Epithelial cell of proximal tubule (primary cell): ENCODE measurements around the gene GAPDHS. TPM values are rescaled to one million over a fixed set of nuclear protein-coding genes. Genes with fewer than 3 reads are reported as not detected.
A peak's percentile ranks its signal among the peaks of the same experiment; 100 is the strongest.

Experiments
- DNase-seq: peaks from one replicate; pipeline ENCODE4 v3.0.0-alpha.2; 2011; ENCODE audit warnings: low read depth
- H3K4me3 ChIP-seq: 2 replicates; pipeline ENCODE4 v1.5.1; 2011; ENCODE audit warnings: low read depth, mild to moderate bottlenecking, low read length
- CTCF ChIP-seq: conservative IDR thresholded peaks from 2 replicates; pipeline ENCODE4 v1.5.1; 2012; ENCODE audit warnings: low read depth, mild to moderate bottlenecking, low read length
- total RNA-seq: library from RNA; depleted of rRNA; stranded (reverse); fragments of >200 nt; gene quantifications from 2 replicates; pipeline ENCODE4 v1.2.3, GENCODE V29; 2015

Gene GAPDHS
- total RNA-seq, 1 donor from 2014 or later: not detected

DNA sequence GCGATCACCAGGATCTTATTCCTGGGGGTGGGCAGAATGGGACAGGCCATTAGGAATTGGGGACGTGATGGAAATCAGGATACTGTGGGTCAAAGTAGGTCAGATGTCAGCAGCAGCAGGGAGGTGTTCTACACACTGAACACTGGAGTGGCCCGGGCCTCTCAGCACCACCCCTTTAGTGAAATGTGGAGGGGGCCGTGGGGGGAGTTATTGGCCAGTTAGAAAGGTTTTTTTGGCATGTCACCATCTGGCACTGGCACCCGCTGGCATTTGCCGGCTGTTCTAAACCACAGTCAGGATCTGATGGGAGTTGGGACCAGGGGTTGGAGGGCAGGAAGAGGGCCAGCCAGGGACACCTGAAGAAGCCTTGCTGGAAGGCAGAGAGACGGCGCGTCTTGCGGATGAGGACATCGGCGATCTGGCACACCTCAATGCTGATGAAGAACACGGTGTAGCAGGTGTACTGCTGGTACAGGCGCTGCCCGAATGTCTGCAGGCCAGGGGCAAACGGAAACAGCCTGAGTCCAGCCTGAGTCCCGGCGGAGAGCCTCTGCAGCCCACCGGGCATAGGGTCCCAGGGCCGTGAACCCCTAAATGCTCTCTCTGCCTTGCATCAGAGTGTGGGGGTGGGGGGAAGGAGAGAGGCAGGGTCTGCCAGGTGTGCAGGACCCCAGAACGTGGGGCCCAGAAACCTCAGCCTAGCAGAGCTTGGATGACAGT, 18.0 kb downstream of the GAPDHS start:
- DNase-seq: no peak
- TF ChIP-seq CTCF: no peak
- no peak overlapping the region for H3K4me3 ChIP-seq

DNA sequence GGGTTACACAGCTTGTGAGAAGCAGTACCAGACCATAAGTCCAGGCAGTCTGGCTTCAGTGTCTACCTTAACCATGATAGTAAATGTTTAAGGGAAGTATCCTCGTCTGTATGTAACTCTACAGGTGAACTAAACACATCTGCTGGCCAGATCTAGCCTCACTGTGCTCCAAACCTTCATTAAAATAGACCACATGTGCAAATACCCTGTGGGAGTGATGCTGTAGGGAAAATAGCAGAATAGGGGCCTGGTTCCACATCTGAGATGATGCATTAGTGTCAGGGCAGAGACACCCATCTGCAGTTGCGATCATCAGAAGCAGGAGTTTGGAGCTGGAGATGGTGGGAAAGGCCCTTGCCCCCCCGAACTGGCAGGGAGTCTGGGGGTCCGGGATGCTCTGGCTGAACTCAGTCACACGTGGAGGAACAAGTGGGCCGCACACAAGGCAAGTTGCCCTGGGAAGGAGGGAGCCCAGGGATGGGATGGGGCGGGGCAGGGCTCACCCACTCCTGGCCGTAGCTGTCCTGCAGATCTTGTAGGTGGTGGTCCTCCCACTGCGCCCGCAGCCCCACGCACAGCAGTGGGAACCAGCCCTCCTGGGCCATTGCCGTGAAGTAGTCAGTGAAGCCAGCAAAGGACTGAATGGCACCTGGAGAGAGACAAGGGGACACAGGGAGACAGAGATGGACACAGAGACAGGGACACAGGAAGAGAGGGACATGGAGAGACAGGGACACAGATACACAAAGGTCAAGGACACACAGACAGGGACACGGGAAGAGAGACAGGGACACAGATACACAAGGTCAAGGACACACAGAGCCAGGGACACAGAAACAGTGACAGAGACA, 19.5 kb downstream of the GAPDHS start:
- no peak for TF ChIP-seq CTCF
- DNase-seq: no peak
- no peak overlapping the region for H3K4me3 ChIP-seq

DNA sequence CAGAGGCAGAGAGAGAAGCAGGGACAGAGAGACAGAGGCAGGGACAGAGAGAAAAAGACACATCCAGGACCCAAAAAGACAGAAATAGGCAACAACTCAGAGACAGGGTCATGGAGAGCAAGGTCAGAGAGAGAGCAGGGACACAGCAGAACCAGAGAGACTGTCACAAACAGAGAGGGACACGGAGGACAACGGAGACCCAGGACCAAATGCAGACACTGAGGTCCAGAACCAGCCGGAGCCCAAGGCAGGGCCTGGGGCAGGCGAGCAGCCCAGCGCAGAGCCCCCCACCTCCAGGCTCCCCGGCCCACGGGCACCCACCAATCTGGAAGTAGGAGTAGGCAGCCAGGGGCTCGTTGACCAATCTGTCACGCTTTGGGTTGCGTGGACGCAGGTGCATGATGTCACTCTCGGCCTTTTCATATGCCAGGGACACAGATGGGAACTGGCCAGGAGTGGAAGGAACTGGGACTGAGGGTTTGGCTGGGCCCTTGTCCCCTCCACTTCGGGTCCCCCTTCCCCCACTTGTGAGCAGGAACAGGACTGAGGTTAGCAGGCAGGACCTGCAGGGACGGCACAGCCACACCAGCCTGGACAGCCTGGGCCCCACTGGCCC, 20.2 kb downstream of the GAPDHS start:
- H3K4me3 ChIP-seq: no peak overlapping the region
- DNase-seq: no peak
- no peak for TF ChIP-seq CTCF

- no peak for TF ChIP-seq CTCF
- DNase-seq: no peak
- no peak overlapping the region for H3K4me3 ChIP-seq
Measured at GRCh38 chr19:35554076-35554475, 20.8 kb downstream of the GAPDHS start.

DNA sequence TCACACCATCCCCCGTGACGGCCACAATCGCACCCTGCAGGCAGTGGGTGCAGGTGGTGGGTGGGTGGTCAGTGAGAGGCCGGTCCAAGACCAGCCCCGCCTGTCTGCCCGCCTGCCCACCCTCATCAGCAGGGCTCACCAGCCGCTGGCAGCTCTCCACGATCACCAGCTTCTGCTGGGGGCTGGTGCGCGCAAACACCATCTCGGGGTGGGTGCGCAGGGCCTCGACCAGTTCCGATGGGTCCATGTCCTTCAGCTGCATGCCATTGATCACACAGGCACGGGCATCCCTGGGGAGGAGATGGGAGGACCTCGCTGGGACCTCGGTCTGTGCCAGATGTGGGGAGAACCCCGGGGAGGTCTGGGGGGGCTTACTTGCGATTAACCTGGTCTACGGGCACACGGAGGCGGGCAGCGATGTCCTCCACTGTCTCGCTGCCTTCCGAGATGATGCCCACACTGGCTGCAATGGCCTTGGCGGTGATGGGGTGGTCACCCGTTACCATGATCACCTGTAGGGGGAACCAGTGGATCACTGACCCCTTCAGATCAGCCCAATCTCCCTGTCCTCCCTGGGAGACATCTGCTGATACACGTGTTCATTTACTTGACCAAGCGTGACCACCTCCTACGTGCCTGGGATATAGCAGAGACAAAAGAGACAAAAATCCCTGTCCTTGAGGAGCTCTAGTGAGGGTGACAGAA, 22.2 kb downstream of the GAPDHS start:
- peak; percentile 13 for TF ChIP-seq CTCF
- H3K4me3 ChIP-seq: no peak overlapping the region
- no peak for DNase-seq

GRCh38 chr19:35556025-35556590, 22.9 kb downstream of the GAPDHS start:
- no peak overlapping the region for H3K4me3 ChIP-seq
- no peak for TF ChIP-seq CTCF
- DNase-seq: no peak
